ENCODE data around the gene GPR137B. TPM values are rescaled to one million over a fixed set of nuclear protein-coding genes. Genes with fewer than 3 reads are reported as not detected.

GPR137B gene
- total RNA-seq, 3 donors from 2014 or later: 6.0 to 13.3 (median 8.5) TPM

DNA sequence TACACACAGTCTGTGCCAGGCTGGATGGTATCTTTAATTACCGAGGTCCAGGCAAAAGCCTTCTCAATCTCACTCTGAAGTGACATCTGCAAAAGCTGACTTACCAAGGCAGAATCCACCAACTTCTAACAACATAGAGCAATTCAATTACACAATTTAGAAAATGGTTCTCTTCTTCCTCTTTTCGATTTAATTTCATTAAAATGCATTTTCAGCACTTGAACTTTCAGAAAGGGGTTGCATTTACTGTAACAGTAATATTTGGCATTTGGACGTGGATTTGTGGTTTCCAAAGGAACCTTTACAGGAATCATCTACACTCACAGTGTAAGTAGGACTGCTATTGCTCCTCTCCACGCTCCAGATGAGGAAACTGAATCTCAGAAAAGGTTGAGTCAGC, 86.1 kb downstream of the GPR137B start:
- no peak for DNase-seq
- no peaks in the 10 kb centered on the region for H3K36me3 ChIP-seq (ENCODE audit: low read depth)
- intact Hi-C loops (cut with DNase I, micrococcal nuclease): no loop called here
- H3K4me3 ChIP-seq: no peak overlapping the region
- TF ChIP-seq, protein P1, sequence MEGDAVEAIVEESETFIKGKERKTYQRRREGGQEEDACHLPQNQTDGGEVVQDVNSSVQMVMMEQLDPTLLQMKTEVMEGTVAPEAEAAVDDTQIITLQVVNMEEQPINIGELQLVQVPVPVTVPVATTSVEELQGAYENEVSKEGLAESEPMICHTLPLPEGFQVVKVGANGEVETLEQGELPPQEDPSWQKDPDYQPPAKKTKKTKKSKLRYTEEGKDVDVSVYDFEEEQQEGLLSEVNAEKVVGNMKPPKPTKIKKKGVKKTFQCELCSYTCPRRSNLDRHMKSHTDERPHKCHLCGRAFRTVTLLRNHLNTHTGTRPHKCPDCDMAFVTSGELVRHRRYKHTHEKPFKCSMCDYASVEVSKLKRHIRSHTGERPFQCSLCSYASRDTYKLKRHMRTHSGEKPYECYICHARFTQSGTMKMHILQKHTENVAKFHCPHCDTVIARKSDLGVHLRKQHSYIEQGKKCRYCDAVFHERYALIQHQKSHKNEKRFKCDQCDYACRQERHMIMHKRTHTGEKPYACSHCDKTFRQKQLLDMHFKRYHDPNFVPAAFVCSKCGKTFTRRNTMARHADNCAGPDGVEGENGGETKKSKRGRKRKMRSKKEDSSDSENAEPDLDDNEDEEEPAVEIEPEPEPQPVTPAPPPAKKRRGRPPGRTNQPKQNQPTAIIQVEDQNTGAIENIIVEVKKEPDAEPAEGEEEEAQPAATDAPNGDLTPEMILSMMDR (IDR thresholded peaks at IDR 0.05): no peak
- H3K9me3 ChIP-seq: no peaks in the 10 kb centered on the region
- no peak for ATAC-seq
- H3K4me1 ChIP-seq (ENCODE audit: low read depth): no peaks in the 10 kb centered on the region

- no peaks in the 10 kb centered on the region for H3K36me3 ChIP-seq (ENCODE audit: low read depth)
- intact Hi-C loops (cut with DNase I, micrococcal nuclease): no loop called here
- DNase-seq: no peak
- ATAC-seq: no peak
- no peaks in the 10 kb centered on the region for H3K9me3 ChIP-seq
- no peak overlapping the region for H3K4me3 ChIP-seq
- H3K4me1 ChIP-seq (ENCODE audit: low read depth): no peaks in the 10 kb centered on the region
- TF ChIP-seq, protein P1 (IDR thresholded peaks at IDR 0.05): no peak
Observed at GRCh38 chr1:236235116-236235515, 92.8 kb downstream of the GPR137B start.

DNA sequence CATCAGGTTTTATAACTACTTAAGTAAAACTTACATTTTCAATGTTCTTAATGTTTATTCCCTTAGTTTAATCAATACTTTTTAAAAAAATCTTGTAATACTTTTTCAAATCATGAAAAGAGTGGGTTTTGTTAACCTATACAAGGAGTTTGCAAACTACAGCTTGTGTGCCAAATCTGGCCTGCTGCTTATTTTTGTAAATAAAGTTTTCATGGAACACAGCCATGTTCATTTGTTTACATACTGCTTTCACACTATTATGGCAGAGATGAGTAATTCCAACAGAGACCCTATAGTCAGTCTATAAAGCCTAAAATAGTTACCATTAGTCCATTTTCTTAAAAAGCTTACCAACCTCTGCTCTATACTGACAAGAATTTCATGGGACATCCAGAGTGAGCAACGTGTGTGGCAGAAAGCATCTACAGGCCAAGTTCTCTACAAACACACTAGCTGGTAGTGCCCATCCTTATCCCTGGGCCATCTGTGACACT, 96.8 kb downstream of the GPR137B start:
- intact Hi-C loops (cut with DNase I, micrococcal nuclease): no loop called here
- H3K9me3 ChIP-seq: no peaks in the 10 kb centered on the region
- ATAC-seq (no peak), DNase-seq (no peak)
- TF ChIP-seq, protein P1 (IDR thresholded peaks at IDR 0.05): no peak
- no peaks in the 10 kb centered on the region for H3K4me1 ChIP-seq (ENCODE audit: low read depth)
- no peak overlapping the region for H3K4me3 ChIP-seq
- no peaks in the 10 kb centered on the region for H3K36me3 ChIP-seq (ENCODE audit: low read depth)

GRCh38 chr1:236240675-236241074, 98.3 kb downstream of the GPR137B start:
- ATAC-seq (no peak), DNase-seq (no peak)
- TF ChIP-seq, protein P1 (IDR thresholded peaks at IDR 0.05): no peak
- no peaks in the 10 kb centered on the region for H3K9me3 ChIP-seq
- intact Hi-C loops (cut with DNase I, micrococcal nuclease): no loop called here
- no peak overlapping the region for H3K4me3 ChIP-seq
- H3K4me1 ChIP-seq (ENCODE audit: low read depth): no peaks in the 10 kb centered on the region
- H3K36me3 ChIP-seq (ENCODE audit: low read depth): no peaks in the 10 kb centered on the region

- ATAC-seq (no peak), DNase-seq (no peak)
- Histone ChIP-seq H3K4me1 (ENCODE audit: low read depth) (no peaks in the 10 kb centered on the region), H3K9me3 (no peaks in the 10 kb centered on the region), H3K36me3 (ENCODE audit: low read depth) (no peaks in the 10 kb centered on the region), H3K4me3 (no peak overlapping the region)
- intact Hi-C loops (cut with DNase I, micrococcal nuclease): no loop called here
- TF ChIP-seq, protein P1 (IDR thresholded peaks at IDR 0.05): no peak
Observed at GRCh38 chr1:236242568-236242967, 100.2 kb downstream of the GPR137B start.

DNA sequence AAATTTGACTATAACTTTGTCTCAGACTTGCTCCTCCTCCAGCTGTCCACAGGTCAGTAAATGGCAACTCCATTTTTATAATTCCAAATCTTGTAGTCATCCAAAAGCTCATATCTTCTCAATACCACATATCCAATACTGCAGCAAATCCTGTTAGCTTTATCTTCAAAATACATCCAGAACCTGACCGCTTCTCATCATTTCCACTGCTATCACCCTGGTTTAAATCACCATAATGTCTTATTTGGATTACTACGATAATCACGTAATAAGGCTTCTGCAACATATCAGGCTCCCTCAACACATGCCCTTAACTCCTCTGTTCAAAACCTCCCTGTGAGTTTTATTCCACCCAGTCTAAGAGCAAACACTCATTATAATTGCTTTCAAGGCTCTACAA, 104.9 kb downstream of the GPR137B start:
- Histone ChIP-seq H3K9me3 (no peaks in the 10 kb centered on the region), H3K4me3 (no peak overlapping the region), H3K4me1 (ENCODE audit: low read depth) (no peaks in the 10 kb centered on the region), H3K36me3 (ENCODE audit: low read depth) (no peaks in the 10 kb centered on the region)
- intact Hi-C loops (cut with DNase I, micrococcal nuclease): no loop called here
- ATAC-seq: no peak
- DNase-seq: no peak
- TF ChIP-seq, protein P1 (IDR thresholded peaks at IDR 0.05): no peak

Data from mucosa of descending colon (tissue), 3 donors.